AG20443 (cell line): ENCODE data around the gene MTCL3.
"Not testable (repeated sequence)": the region's sequence is repeated elsewhere in the genome, so short reads cannot be mapped to it uniquely, and the experiment has no call there.

Experiments
- DNase-seq: peaks from one replicate; pipeline ENCODE4 v3.0.0; 2012; ENCODE audit warnings: low spot score, mixed read lengths

The MTCL3 gene

GRCh38 chr6:127428562-127428961, 90.6 kb downstream of the MTCL3 start:
- DNase-seq = not testable (repeated sequence)

- DNase-seq = no peak
These were observed 95.2 kb downstream of the MTCL3 start for GRCh38 chr6:127423921-127424320.
